ENCODE data around the gene AFF3. TPM values are rescaled to one million over a fixed set of nuclear protein-coding genes. Genes with fewer than 3 reads are reported as not detected.

The AFF3 gene
- total RNA-seq, 1 experiment from 2014 or later: 0.22 TPM

GRCh38 chr2:99776206-99776905 lies 366.0 kb downstream of the AFF3 start:
- Histone ChIP-seq H4K91ac (ENCODE audit: insufficient read length, low read depth, low read length) (no peak overlapping the region), H3K23ac (ENCODE audit: insufficient read length, low read depth, low read length) (no peak overlapping the region), H3K4ac (ENCODE audit: low read depth, low read length) (no peak overlapping the region), H2BK120ac (ENCODE audit: low read depth, low read length, poor library complexity, severe bottlenecking) (no peak overlapping the region), H4K5ac (ENCODE audit: insufficient read length, low read depth, low read length) (no peak overlapping the region), H4K8ac (replicated peaks; ENCODE audit: insufficient read length, low read depth, low read length) (no peak overlapping the region), H2BK20ac (ENCODE audit: low read depth, low read length, poor library complexity, severe bottlenecking) (no peak overlapping the region), H2AK5ac (ENCODE audit: insufficient read length, low read length) (no peak overlapping the region), H3K27me3 (ENCODE audit: insufficient read depth, low read length) (no peaks in the 10 kb centered on the region), H3K4me1 (ENCODE audit: insufficient read depth, low read length) (no peaks in the 10 kb centered on the region), H3K79me2 (ENCODE audit: insufficient read depth, low read length) (no peaks in the 10 kb centered on the region), H2AFZ (ENCODE audit: low read length) (no peak overlapping the region), H3K18ac (ENCODE audit: insufficient read length, low read depth, low read length) (no peak overlapping the region), H4K20me1 (ENCODE audit: control insufficient read depth, insufficient read depth, insufficient read length) (no peaks in the 10 kb centered on the region), H3K79me1 (ENCODE audit: insufficient read depth, low read depth, low read length, poor library complexity, severe bottlenecking) (no peaks in the 10 kb centered on the region), H3T11ph (ENCODE audit: low read length) (no peak overlapping the region), H3K23me2 (ENCODE audit: insufficient read length, low read depth, low read length, poor library complexity, severe bottlenecking) (no peaks in the 10 kb centered on the region), H2BK15ac (ENCODE audit: low read depth, low read length) (no peak overlapping the region), H3K14ac (ENCODE audit: insufficient read depth, low read length) (no peak overlapping the region), H3K27ac (ENCODE audit: insufficient read length, low read depth, low read length) (no peak overlapping the region), H3K4me2 (ENCODE audit: insufficient read depth, insufficient read length, low read length) (no peak overlapping the region), H3K56ac (ENCODE audit: insufficient read length, low read depth, low read length) (no peak overlapping the region), H2BK12ac (ENCODE audit: insufficient read length, low read depth, low read length) (no peak overlapping the region), H3K9ac (ENCODE audit: extremely low read depth, insufficient read length, low read length) (no peak overlapping the region), H3K9me3 (ENCODE audit: control insufficient read depth, low read depth, low read length) (no peaks in the 10 kb centered on the region), H2BK5ac (ENCODE audit: insufficient read length, low read length) (no peak overlapping the region)
- Mint-ChIP-seq H3K4me3 (no peak overlapping the region), H3K4me1 (peaks cover 0 to 3% of the 10 kb centered on the region in 2 experiments; a peak in 1 of 4 replicates), H3K36me3 (ENCODE audit: insufficient read depth in 1 of 3, low read depth in 3 of 3) (peaks cover 0 to 12% (median 8%) of the 10 kb centered on the region in 3 experiments; a peak in 6 of 7 replicates), H3K27ac (no peak overlapping the region), H3K9me3 (peaks cover 16 to 19% of the 10 kb centered on the region in 2 experiments), H3K27me3 (ENCODE audit: low read depth) (peaks cover 3% of the 10 kb centered on the region; the same call in 1 of the 2 replicates)
- no peak for DNase-seq
- no CpG with 5 or more reads among the region's 3 CpGs for WGBS (ENCODE audit: extremely low coverage, insufficient read length, low lambda C conversion rate)
- no peak for TF ChIP-seq CTCF (conservative IDR thresholded peaks at IDR 0.05)
